ENCODE data around the gene CALML5.

CALML5 gene

DNA sequence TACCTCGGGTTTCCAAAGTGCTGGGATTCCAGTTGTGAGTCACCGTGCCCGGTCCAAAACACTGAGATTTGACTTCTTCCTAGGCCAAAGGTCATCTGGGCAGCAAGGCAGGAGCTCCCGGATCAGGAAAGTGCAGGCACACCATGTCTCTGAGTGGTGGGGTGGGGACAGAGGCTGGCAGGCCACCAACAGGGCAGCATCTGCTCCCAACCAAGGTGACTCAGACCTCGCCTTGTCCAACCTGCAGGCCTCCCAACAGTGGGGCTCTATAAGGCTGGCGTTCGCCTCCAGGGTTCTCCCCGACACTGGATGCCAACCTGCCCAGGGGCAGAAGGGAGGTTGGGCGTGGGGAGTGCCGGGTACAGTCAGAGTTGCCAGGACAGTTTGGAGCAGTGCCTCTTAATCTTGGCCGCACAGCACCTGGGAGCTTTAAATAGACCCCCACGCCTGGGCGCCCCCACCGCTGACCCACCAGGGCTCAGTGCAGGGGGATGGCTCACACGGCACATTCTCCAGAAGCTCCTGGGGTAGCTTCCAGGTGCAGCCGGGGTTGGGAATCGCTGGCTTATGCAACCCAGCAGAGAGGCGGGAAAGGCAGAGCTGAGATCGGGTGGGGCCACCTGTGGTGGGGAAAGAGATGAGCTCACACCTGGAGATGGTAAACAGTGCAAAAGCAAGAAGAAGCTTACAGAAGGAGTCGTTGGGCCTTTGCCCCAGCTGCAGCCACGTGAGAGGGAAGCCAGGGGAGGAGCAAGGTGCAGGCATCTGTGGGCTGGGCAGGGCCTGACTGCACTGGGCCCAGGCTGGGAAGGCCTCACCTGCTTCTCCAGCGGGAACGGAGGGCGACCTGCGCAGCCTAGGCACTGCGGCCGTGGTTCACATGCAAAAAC lies 10.9 kb downstream of the CALML5 start:
- Histone ChIP-seq H3K9me3 (ENCODE audit: control extremely low read depth in 1 of 5, control insufficient read depth in 4 of 5, insufficient read depth in 2 of 5, low read depth in 1 of 5, low read length in 4 of 5) (peaks cover 0 to 6% (median 4%) of the 10 kb centered on the region in 5 experiments), H3K27me3 (replicated peaks in 2 of 5; ENCODE audit: control insufficient read depth in 4 of 5, insufficient read depth in 5 of 5, low read length in 4 of 5) (no peaks in the 10 kb centered on the region), H3K27ac (ENCODE audit: insufficient read depth in 1 of 2, low read depth in 1 of 2, low read length in 2 of 2, poor library complexity in 1 of 2, severe bottlenecking in 2 of 2) (peak overlapping the region in 1 of 2 experiments; percentile 72), H3K4me1 (ENCODE audit: control extremely low read depth in 1 of 4, control insufficient read depth in 4 of 4, insufficient read depth in 4 of 4, low read length in 3 of 4) (peaks cover 0 to 2% (median 0%) of the 10 kb centered on the region in 4 experiments), H3K4me3 (ENCODE audit: control insufficient read depth in 1 of 7, extremely low read depth in 1 of 7, insufficient read depth in 4 of 7, low read depth in 2 of 7, low read length in 6 of 7) (no peak overlapping the region), H3K36me3 (ENCODE audit: control insufficient read depth in 4 of 4, insufficient read depth in 4 of 4, low read length in 3 of 4) (no peaks in the 10 kb centered on the region)
- ChIA-PET POLR2A (no interaction called here), CTCF (interaction anchor here (1.4 kb wide), 1 partner anchor 134 kb away, joined by 6 read pairs; no protein-coding TSS in a partner anchor)
- DNase-seq = no peak
- 98% methylated on average over 21 of the region's 27 CpGs for WGBS (ENCODE audit: insufficient coverage)

DNA sequence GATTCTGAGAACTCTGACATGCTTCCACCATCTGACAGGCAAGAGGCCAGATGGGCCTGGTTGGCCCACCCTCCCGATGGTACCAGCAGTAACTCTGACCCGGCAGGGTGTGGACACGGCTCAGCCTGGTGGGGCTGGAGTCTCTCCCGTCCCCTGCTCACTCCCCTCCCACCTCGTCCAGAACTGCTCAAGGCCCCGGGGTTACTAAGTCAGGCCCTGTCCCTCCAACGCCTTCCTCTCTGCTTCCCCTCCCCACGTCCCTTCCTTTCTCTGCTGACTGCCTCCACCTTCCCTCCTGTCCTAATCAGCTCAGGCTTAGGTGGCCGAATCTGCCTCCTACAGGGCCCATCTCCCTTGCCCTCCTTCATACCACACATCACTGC lies 12.5 kb downstream of the CALML5 start:
- 88% methylated on average over 8 of the region's 9 CpGs for WGBS (ENCODE audit: insufficient coverage)
- Histone ChIP-seq H3K36me3 (ENCODE audit: control insufficient read depth in 4 of 4, insufficient read depth in 4 of 4, low read length in 3 of 4) (no peaks in the 10 kb centered on the region), H3K27me3 (replicated peaks in 2 of 5; ENCODE audit: control insufficient read depth in 4 of 5, insufficient read depth in 5 of 5, low read length in 4 of 5) (no peaks in the 10 kb centered on the region), H3K4me1 (ENCODE audit: control extremely low read depth in 1 of 4, control insufficient read depth in 4 of 4, insufficient read depth in 4 of 4, low read length in 3 of 4) (peaks cover 0 to 2% (median 0%) of the 10 kb centered on the region in 4 experiments), H3K27ac (ENCODE audit: insufficient read depth in 1 of 2, low read depth in 1 of 2, low read length in 2 of 2, poor library complexity in 1 of 2, severe bottlenecking in 2 of 2) (peak overlapping the region in 1 of 2 experiments; percentile 72), H3K4me3 (ENCODE audit: control insufficient read depth in 1 of 7, extremely low read depth in 1 of 7, insufficient read depth in 4 of 7, low read depth in 2 of 7, low read length in 6 of 7) (no peak overlapping the region), H3K9me3 (ENCODE audit: control extremely low read depth in 1 of 5, control insufficient read depth in 4 of 5, insufficient read depth in 2 of 5, low read depth in 1 of 5, low read length in 4 of 5) (peaks cover 0 to under 1% (median 0%) of the 10 kb centered on the region in 5 experiments)
- CTCF ChIA-PET = interaction anchor here (1.2 kb wide), 1 partner anchor 20 kb away, joined by 3 read pairs; no protein-coding TSS in a partner anchor
- POLR2A ChIA-PET = no interaction called here
- DNase-seq = no peak

DNA sequence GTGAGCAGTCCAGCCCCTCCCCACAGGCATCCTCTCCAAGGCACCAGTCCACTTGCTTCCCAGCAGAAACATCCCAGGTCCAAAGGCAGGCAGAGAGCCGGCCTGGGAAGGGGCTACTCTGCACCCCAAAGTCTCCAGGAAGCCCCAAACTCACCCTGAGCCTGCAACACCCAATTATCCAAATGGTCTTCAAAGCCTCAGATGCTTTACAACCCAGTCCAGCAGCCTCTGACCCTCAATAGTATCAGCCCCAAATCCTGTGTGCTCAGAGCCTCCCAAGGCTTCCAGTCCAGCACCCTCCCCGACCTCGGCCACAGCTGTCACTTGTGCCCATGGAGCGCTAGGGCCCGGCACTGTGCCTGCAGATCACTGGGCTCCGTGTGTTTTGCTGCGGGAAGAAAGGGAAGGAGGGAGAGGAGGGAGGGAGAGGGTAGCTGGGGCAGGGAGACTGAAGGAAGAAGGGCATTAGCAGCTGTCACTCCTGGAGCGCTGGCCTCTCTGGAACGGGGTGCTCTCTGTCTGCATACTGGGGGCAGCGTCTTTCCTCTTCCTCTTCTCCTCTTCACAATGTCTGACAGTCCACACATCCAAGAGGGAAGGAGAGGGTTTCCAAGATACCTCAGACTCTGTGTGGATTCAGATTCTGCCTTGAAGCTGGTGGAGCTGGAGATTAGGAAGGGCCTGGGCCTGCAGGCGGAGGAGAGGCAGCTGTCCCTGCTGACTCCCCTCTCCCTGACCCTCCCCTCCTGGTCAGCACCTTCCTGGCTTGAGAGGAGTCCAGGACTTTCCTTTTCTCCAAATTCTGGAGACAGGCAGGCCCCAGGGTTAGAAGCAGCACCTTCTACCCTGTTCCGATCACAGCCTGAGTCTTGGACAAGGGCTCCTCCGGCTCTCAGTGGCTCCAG lies 13.2 kb downstream of the CALML5 start:
- H3K4me1 ChIP-seq (ENCODE audit: control extremely low read depth in 1 of 4, control insufficient read depth in 4 of 4, insufficient read depth in 4 of 4, low read length in 3 of 4) = no peaks in the 10 kb centered on the region
- POLR2A ChIA-PET = no interaction called here
- 92% methylated on average over 10 of the region's 13 CpGs for WGBS (ENCODE audit: insufficient coverage)
- no peaks in the 10 kb centered on the region for H3K9me3 ChIP-seq (ENCODE audit: control extremely low read depth in 1 of 5, control insufficient read depth in 4 of 5, insufficient read depth in 2 of 5, low read depth in 1 of 5, low read length in 4 of 5)
- no peak overlapping the region for H3K4me3 ChIP-seq (ENCODE audit: control insufficient read depth in 1 of 7, extremely low read depth in 1 of 7, insufficient read depth in 4 of 7, low read depth in 2 of 7, low read length in 6 of 7)
- no peak for DNase-seq
- no peaks in the 10 kb centered on the region for H3K36me3 ChIP-seq (ENCODE audit: control insufficient read depth in 4 of 4, insufficient read depth in 4 of 4, low read length in 3 of 4)
- H3K27ac ChIP-seq (ENCODE audit: insufficient read depth in 1 of 2, low read depth in 1 of 2, low read length in 2 of 2, poor library complexity in 1 of 2, severe bottlenecking in 2 of 2) = peak overlapping the region in 1 of 2 experiments; percentile 72
- no peaks in the 10 kb centered on the region for H3K27me3 ChIP-seq (replicated peaks in 2 of 5; ENCODE audit: control insufficient read depth in 4 of 5, insufficient read depth in 5 of 5, low read length in 4 of 5)
- CTCF ChIA-PET = interaction anchor here (1.2 to 1.4 kb wide), 2 partner anchors 14 to 19 kb away, joined by 3 to 4 read pairs; no protein-coding TSS in a partner anchor

DNA sequence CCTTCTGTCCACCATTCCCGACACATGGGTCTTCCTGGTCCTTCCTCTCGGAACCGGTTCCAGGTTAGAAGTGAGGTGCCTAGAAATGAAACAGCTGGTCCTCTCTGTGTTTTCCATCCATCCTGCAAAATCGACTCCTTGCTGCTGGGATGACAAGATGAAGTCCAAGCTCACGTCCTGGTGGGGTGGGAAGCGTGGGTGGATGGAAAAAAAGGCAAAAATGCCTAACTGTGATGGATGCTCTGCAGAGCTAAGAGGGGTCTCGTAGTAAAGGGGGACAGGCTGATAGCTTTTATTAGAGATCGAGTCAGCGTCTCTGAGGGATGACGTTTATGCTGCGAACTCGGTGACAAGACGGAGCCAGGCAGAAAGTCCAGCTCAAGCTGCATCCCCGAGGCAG lies 14.1 kb downstream of the CALML5 start:
- no peaks in the 10 kb centered on the region for H3K9me3 ChIP-seq (ENCODE audit: control extremely low read depth in 1 of 5, control insufficient read depth in 4 of 5, insufficient read depth in 2 of 5, low read depth in 1 of 5, low read length in 4 of 5)
- CTCF ChIA-PET = interaction anchor here (1.4 kb wide), 1 partner anchor 15 kb away, joined by 4 read pairs; no protein-coding TSS in a partner anchor
- no peak overlapping the region for H3K27ac ChIP-seq (ENCODE audit: insufficient read depth in 1 of 2, low read depth in 1 of 2, low read length in 2 of 2, poor library complexity in 1 of 2, severe bottlenecking in 2 of 2)
- peaks cover 0 to 2% (median 0%) of the 10 kb centered on the region in 4 experiments for H3K4me1 ChIP-seq (ENCODE audit: control extremely low read depth in 1 of 4, control insufficient read depth in 4 of 4, insufficient read depth in 4 of 4, low read length in 3 of 4)
- 95% methylated on average over 13 of the region's 14 CpGs for WGBS (ENCODE audit: insufficient coverage)
- no peaks in the 10 kb centered on the region for H3K27me3 ChIP-seq (replicated peaks in 2 of 5; ENCODE audit: control insufficient read depth in 4 of 5, insufficient read depth in 5 of 5, low read length in 4 of 5)
- no peak overlapping the region for H3K4me3 ChIP-seq (ENCODE audit: control insufficient read depth in 1 of 7, extremely low read depth in 1 of 7, insufficient read depth in 4 of 7, low read depth in 2 of 7, low read length in 6 of 7)
- H3K36me3 ChIP-seq (ENCODE audit: control insufficient read depth in 4 of 4, insufficient read depth in 4 of 4, low read length in 3 of 4) = no peaks in the 10 kb centered on the region
- POLR2A ChIA-PET = no interaction called here
- DNase-seq = no peak

DNA sequence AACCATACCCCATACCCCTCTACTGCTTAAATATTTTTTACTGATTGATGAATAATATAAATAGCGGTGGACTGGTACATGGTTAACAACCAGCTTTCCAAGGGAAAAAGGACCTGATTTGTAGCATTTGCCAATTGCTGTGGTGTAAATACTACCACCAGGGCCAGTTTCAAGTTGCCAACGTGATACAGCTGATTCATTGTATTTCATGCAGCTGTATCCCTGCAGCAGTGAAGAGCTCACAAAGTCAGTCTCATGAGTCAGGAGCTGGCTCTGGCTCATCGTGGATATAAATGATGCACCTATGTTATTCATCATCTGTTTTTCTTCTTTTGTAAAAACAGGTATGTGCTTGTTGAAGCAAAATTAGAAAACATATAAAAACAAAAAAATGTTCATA lies 15.2 kb downstream of the CALML5 start:
- peaks cover 0 to 13% (median 6%) of the 10 kb centered on the region in 4 experiments for H3K4me1 ChIP-seq (ENCODE audit: control extremely low read depth in 1 of 4, control insufficient read depth in 4 of 4, insufficient read depth in 4 of 4, low read length in 3 of 4)
- WGBS (ENCODE audit: insufficient coverage) = 55% methylated on average over 1 of the region's 3 CpGs

DNA sequence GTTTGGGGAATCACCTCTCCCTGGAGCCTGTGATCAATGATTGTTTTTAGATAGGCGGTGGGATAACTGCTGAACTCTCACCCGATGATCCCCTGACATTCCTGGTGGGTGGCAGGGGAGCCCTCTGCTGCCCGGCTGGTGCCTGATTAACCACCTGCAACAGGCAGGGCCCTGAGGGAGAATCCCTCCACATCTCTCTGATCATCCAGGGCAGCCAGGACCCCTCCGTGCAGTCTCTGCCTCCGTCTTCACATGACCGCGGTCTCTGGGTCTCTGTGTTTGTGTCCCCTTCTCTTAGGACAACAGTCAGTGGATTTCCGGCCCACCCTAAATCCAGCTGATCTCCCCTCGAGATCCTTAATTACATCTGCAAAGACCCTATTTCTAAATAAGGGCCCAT lies 17.4 kb downstream of the CALML5 start:
- H3K9me3 ChIP-seq (ENCODE audit: control extremely low read depth in 1 of 5, control insufficient read depth in 4 of 5, insufficient read depth in 2 of 5, low read depth in 1 of 5, low read length in 4 of 5) = no peaks in the 10 kb centered on the region
- DNase-seq = no peak
- H3K4me1 ChIP-seq (ENCODE audit: control extremely low read depth in 1 of 4, control insufficient read depth in 4 of 4, insufficient read depth in 4 of 4, low read length in 3 of 4) = peaks cover 0 to 31% (median 17%) of the 10 kb centered on the region in 4 experiments
- 100% methylated on average over 9 of the region's 9 CpGs for WGBS (ENCODE audit: insufficient coverage)
- ChIA-PET CTCF (no interaction called here), POLR2A (no interaction called here)
- H3K36me3 ChIP-seq (ENCODE audit: control insufficient read depth in 4 of 4, insufficient read depth in 4 of 4, low read length in 3 of 4) = no peaks in the 10 kb centered on the region
- no peaks in the 10 kb centered on the region for H3K27me3 ChIP-seq (replicated peaks in 2 of 5; ENCODE audit: control insufficient read depth in 4 of 5, insufficient read depth in 5 of 5, low read length in 4 of 5)
- H3K4me3 ChIP-seq (ENCODE audit: control insufficient read depth in 1 of 7, extremely low read depth in 1 of 7, insufficient read depth in 4 of 7, low read depth in 2 of 7, low read length in 6 of 7) = no peak overlapping the region
- H3K27ac ChIP-seq (ENCODE audit: insufficient read depth in 1 of 2, low read depth in 1 of 2, low read length in 2 of 2, poor library complexity in 1 of 2, severe bottlenecking in 2 of 2) = no peak overlapping the region

More for the DNA sequence above, 15.2 kb downstream of the CALML5 start:
- ChIA-PET CTCF (interaction anchor here (0.8 kb wide), 1 partner anchor 23 kb away, joined by 3 read pairs; no protein-coding TSS in a partner anchor), POLR2A (no interaction called here)
- Histone ChIP-seq H3K9me3 (ENCODE audit: control extremely low read depth in 1 of 5, control insufficient read depth in 4 of 5, insufficient read depth in 2 of 5, low read depth in 1 of 5, low read length in 4 of 5) (no peaks in the 10 kb centered on the region), H3K27me3 (replicated peaks in 2 of 5; ENCODE audit: control insufficient read depth in 4 of 5, insufficient read depth in 5 of 5, low read length in 4 of 5) (no peaks in the 10 kb centered on the region), H3K27ac (ENCODE audit: insufficient read depth in 1 of 2, low read depth in 1 of 2, low read length in 2 of 2, poor library complexity in 1 of 2, severe bottlenecking in 2 of 2) (no peak overlapping the region), H3K36me3 (ENCODE audit: control insufficient read depth in 4 of 4, insufficient read depth in 4 of 4, low read length in 3 of 4) (no peaks in the 10 kb centered on the region), H3K4me3 (ENCODE audit: control insufficient read depth in 1 of 7, extremely low read depth in 1 of 7, insufficient read depth in 4 of 7, low read depth in 2 of 7, low read length in 6 of 7) (no peak overlapping the region)
- peak in 2 of 3 donors; percentile 18 to 34 for DNase-seq

All from common myeloid progenitor, CD34-positive (primary cell).